H9 (cell line): ENCODE results near the gene TCIRG1. TPM values are rescaled to one million over a fixed set of nuclear protein-coding genes. Genes with fewer than 3 reads are reported as not detected.

Experiments used
- DNase-seq: peaks from one replicate; pipeline ENCODE4 v3.0.0-alpha.2; 2017
- H2AFZ ChIP-seq: one replicate; pipeline ENCODE4 v1.6.1; 2013; ENCODE audit warnings: mild to moderate bottlenecking, low read length, control low read depth, moderate library complexity
- H2AK5ac ChIP-seq: 2 replicates; pipeline ENCODE4 v1.6.1; 2013; ENCODE audit warnings: low read length, control low read depth, mixed read lengths; ENCODE audit not compliant: insufficient read length
- H2BK120ac ChIP-seq: one replicate; pipeline ENCODE4 v1.6.1; 2013; ENCODE audit warnings: low read depth, mild to moderate bottlenecking, low read length, control low read depth, inconsistent platforms; ENCODE audit not compliant: poor library complexity, severe bottlenecking
- H2BK12ac ChIP-seq: 2 replicates; pipeline ENCODE4 v1.6.1; 2013; ENCODE audit warnings: low read length, control low read depth, mixed read lengths, low read depth; ENCODE audit not compliant: insufficient read length
- H2BK15ac ChIP-seq: 2 replicates; pipeline ENCODE4 v1.6.1; 2013; ENCODE audit warnings: low read depth, low read length, control low read depth
- H2BK20ac ChIP-seq: one replicate; pipeline ENCODE4 v1.6.1; 2013; ENCODE audit warnings: low read depth, mild to moderate bottlenecking, low read length, control low read depth, inconsistent platforms; ENCODE audit not compliant: poor library complexity, severe bottlenecking
- H2BK5ac ChIP-seq: 2 replicates; pipeline ENCODE4 v1.6.1; 2013; ENCODE audit warnings: low read length, control low read depth, mixed read lengths; ENCODE audit not compliant: insufficient read length
- H3K14ac ChIP-seq: 2 replicates; pipeline ENCODE4 v1.6.1; 2013; ENCODE audit warnings: low read length, control low read depth; ENCODE audit not compliant: insufficient read depth
- H3K18ac ChIP-seq: 2 replicates; pipeline ENCODE4 v1.6.1; 2013; ENCODE audit warnings: low read depth, mild to moderate bottlenecking, mixed read lengths, low read length, control low read depth; ENCODE audit not compliant: insufficient read length
- H3K23ac ChIP-seq: 2 replicates; pipeline ENCODE4 v1.6.1; 2013; ENCODE audit warnings: low read length, control low read depth, mixed read lengths, low read depth; ENCODE audit not compliant: insufficient read length
- H3K23me2 ChIP-seq: 2 replicates; pipeline ENCODE4 v1.6.1; 2013; ENCODE audit warnings: low read depth, mild to moderate bottlenecking, mixed read lengths, low read length, control low read depth; ENCODE audit not compliant: insufficient read length, poor library complexity, severe bottlenecking
- H3K27ac ChIP-seq: 2 replicates; pipeline ENCODE4 v1.5.1; 2013; ENCODE audit warnings: low read length, control low read depth, mixed read lengths, low read depth; ENCODE audit not compliant: insufficient read length
- H3K27me3 ChIP-seq: 2 replicates; pipeline ENCODE4 v1.6.1; 2013; ENCODE audit warnings: low read length, control low read depth, inconsistent platforms; ENCODE audit not compliant: insufficient read depth
- H3K4ac ChIP-seq: 2 replicates; pipeline ENCODE4 v1.6.1; 2013; ENCODE audit warnings: low read depth, mild to moderate bottlenecking, control low read depth, inconsistent platforms, low read length, moderate library complexity
- H3K4me1 ChIP-seq: 2 replicates; pipeline ENCODE4 v1.6.1; 2013; ENCODE audit warnings: low read length, control low read depth, inconsistent platforms; ENCODE audit not compliant: insufficient read depth
- H3K4me2 ChIP-seq: 2 replicates; pipeline ENCODE4 v1.6.1; 2013; ENCODE audit warnings: low read length, control low read depth, mixed read lengths; ENCODE audit not compliant: insufficient read length, insufficient read depth
- H3K56ac ChIP-seq: 2 replicates; pipeline ENCODE4 v1.6.1; 2013; ENCODE audit warnings: low read depth, mild to moderate bottlenecking, mixed read lengths, low read length, control low read depth; ENCODE audit not compliant: insufficient read length
- H3K79me1 ChIP-seq: 2 replicates; pipeline ENCODE4 v1.6.1; 2013; ENCODE audit warnings: low read depth, mild to moderate bottlenecking, moderate library complexity, low read length, control low read depth, inconsistent platforms; ENCODE audit not compliant: insufficient read depth, poor library complexity, severe bottlenecking
- H3K79me2 ChIP-seq: 2 replicates; pipeline ENCODE4 v1.6.1; 2013; ENCODE audit warnings: low read length, control low read depth, inconsistent platforms; ENCODE audit not compliant: insufficient read depth
- H3K9ac ChIP-seq: 2 replicates; pipeline ENCODE4 v1.6.1; 2013; ENCODE audit warnings: low read length, control low read depth, mixed read lengths; ENCODE audit not compliant: insufficient read length; ENCODE audit errors: extremely low read depth
- H3K9me3 ChIP-seq: one replicate; pipeline ENCODE4 v1.6.1; 2013; ENCODE audit warnings: low read depth, low read length, inconsistent platforms; ENCODE audit not compliant: control insufficient read depth
- H3T11ph ChIP-seq: one replicate; pipeline ENCODE4 v1.6.1; 2013; ENCODE audit warnings: mild to moderate bottlenecking, low read length, control low read depth, inconsistent platforms
- H4K20me1 ChIP-seq: one replicate; pipeline ENCODE4 v1.6.1; 2013; ENCODE audit not compliant: control insufficient read depth, insufficient read length, insufficient read depth
- H4K5ac ChIP-seq: 2 replicates; pipeline ENCODE4 v1.6.1; 2013; ENCODE audit warnings: low read depth, mild to moderate bottlenecking, mixed read lengths, low read length, control low read depth; ENCODE audit not compliant: insufficient read length
- H4K8ac ChIP-seq: replicated peaks from 2 replicates; pipeline ENCODE4 v1.6.1; 2013; ENCODE audit warnings: low read length, control low read depth, mixed read lengths, low read depth; ENCODE audit not compliant: insufficient read length
- H4K91ac ChIP-seq: 2 replicates; pipeline ENCODE4 v1.6.1; 2013; ENCODE audit warnings: low read depth, mild to moderate bottlenecking, moderate library complexity, mixed read lengths, low read length, control low read depth; ENCODE audit not compliant: insufficient read length
- H3K27ac Mint-ChIP-seq, 3 experiments: 2 replicates in 2 of 3; 3 replicates in 1 of 3; pipeline ENCODE4 v1.8.0; 2020 to 2021; ENCODE audit warnings: mixed read lengths in 3 of 3, mild to moderate bottlenecking in 1 of 3, moderate library complexity in 1 of 3
- H3K27me3 Mint-ChIP-seq: 2 replicates; pipeline ENCODE4 v1.8.0; 2021; ENCODE audit warnings: low read depth, mild to moderate bottlenecking, moderate library complexity, mixed read lengths
- H3K36me3 Mint-ChIP-seq, 3 experiments: 2 replicates in 2 of 3; 3 replicates in 1 of 3; pipeline ENCODE4 v1.8.0; 2020 to 2021; ENCODE audit warnings: low read depth in 3 of 3, mixed read lengths in 3 of 3; ENCODE audit not compliant: insufficient read depth in 1 of 3
- H3K4me1 Mint-ChIP-seq, 2 experiments: 2 replicates each; pipeline ENCODE4 v1.8.0; 2020; ENCODE audit warnings: mixed read lengths in 2 of 2
- H3K4me3 Mint-ChIP-seq, 2 experiments: 2 replicates in 1 of 2; 3 replicates in 1 of 2; pipeline ENCODE4 v1.8.0; 2020 to 2021; ENCODE audit warnings: mild to moderate bottlenecking in 2 of 2, mixed read lengths in 2 of 2, moderate library complexity in 1 of 2
- H3K9me3 Mint-ChIP-seq, 2 experiments: 2 replicates in 1 of 2; 3 replicates in 1 of 2; pipeline ENCODE4 v1.8.0; 2020; ENCODE audit warnings: mild to moderate bottlenecking in 2 of 2, mixed read lengths in 2 of 2, moderate library complexity in 1 of 2
- WGBS: extraction: QIAGEN DNeasy Blood & Tissue Kit; methylation state at CpG from one replicate; pipeline ENCODE4 v1.1.7; 2013; ENCODE audit warnings: missing lambda C conversion rate, low lambda C conversion rate, mixed read lengths; ENCODE audit not compliant: insufficient read length; ENCODE audit errors: extremely low coverage; 5-methylcytosine and 5-hydroxymethylcytosine counted together
- total RNA-seq: library from RNA; stranded (reverse); gene quantifications from 2 replicates; pipeline ENCODE4 v1.2.1, GENCODE V29; 2021
- TF ChIP-seq, protein P1 (sequence below): fragments of 200-600 bp; sonication (generic); conservative IDR thresholded peaks from 3 replicates; pipeline ENCODE4 v1.8.0; 2021; ENCODE audit warnings: antibody characterized with exemption, mild to moderate bottlenecking

TCIRG1 gene
- total RNA-seq, 1 experiment from 2014 or later = 24.4 TPM

DNA sequence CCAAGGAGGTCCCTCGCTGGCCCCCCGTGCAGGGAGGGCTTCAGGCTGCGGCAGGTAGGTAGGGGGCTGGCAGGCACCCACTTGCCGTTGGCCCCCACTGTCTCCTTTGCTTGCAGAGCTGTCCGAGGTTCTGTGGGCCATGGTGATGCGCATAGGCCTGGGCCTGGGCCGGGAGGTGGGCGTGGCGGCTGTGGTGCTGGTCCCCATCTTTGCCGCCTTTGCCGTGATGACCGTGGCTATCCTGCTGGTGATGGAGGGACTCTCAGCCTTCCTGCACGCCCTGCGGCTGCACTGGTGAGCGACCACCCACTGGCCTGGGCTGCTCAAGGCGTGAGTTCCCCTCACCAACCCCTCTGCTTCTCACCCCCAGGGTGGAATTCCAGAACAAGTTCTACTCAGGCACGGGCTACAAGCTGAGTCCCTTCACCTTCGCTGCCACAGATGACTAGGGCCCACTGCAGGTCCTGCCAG is 11.6 kb downstream of the TCIRG1 start:
- Histone ChIP-seq H2BK12ac (no peak overlapping the region), H3K9ac (no peak overlapping the region), H3K14ac (no peak overlapping the region), H3K23me2 (no peaks in the 10 kb centered on the region), H4K8ac (no peak overlapping the region), H2AFZ (no peak overlapping the region), H3K23ac (no peak overlapping the region), H3K27ac (no peak overlapping the region), H2AK5ac (no peak overlapping the region), H3K18ac (no peak overlapping the region), H4K91ac (no peak overlapping the region), H3K79me1 (no peaks in the 10 kb centered on the region), H2BK15ac (no peak overlapping the region), H4K5ac (no peak overlapping the region), H3K4me1 (no peaks in the 10 kb centered on the region), H2BK20ac (no peak overlapping the region), H3T11ph (no peak overlapping the region), H3K9me3 (no peaks in the 10 kb centered on the region), H3K56ac (no peak overlapping the region), H4K20me1 (peaks cover 2% of the 10 kb centered on the region), H2BK120ac (no peak overlapping the region), H3K27me3 (no peaks in the 10 kb centered on the region), H3K79me2 (no peaks in the 10 kb centered on the region), H3K4me2 (no peak overlapping the region), H2BK5ac (no peak overlapping the region), H3K4ac (no peak overlapping the region)
- Mint-ChIP-seq H3K4me1 (peaks cover 6 to 11% of the 10 kb centered on the region in 2 experiments), H3K4me3 (no peak overlapping the region; a peak in 1 of 5 replicates), H3K27me3 (no peaks in the 10 kb centered on the region; the same call in 1 of the 2 replicates), H3K27ac (peak overlapping the region in 2 of 3 experiments; percentile 30 to 80; a peak in 4 of 7 replicates), H3K36me3 (peaks cover 3 to 24% (median 4%) of the 10 kb centered on the region in 3 experiments; a peak in 5 of 7 replicates), H3K9me3 (no peaks in the 10 kb centered on the region)
- no CpG with 5 or more reads among the region's 18 CpGs for WGBS
- TF ChIP-seq, protein P1, sequence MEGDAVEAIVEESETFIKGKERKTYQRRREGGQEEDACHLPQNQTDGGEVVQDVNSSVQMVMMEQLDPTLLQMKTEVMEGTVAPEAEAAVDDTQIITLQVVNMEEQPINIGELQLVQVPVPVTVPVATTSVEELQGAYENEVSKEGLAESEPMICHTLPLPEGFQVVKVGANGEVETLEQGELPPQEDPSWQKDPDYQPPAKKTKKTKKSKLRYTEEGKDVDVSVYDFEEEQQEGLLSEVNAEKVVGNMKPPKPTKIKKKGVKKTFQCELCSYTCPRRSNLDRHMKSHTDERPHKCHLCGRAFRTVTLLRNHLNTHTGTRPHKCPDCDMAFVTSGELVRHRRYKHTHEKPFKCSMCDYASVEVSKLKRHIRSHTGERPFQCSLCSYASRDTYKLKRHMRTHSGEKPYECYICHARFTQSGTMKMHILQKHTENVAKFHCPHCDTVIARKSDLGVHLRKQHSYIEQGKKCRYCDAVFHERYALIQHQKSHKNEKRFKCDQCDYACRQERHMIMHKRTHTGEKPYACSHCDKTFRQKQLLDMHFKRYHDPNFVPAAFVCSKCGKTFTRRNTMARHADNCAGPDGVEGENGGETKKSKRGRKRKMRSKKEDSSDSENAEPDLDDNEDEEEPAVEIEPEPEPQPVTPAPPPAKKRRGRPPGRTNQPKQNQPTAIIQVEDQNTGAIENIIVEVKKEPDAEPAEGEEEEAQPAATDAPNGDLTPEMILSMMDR = no peak
- DNase-seq = peak; percentile 32
